Occipital lobe (tissue), 2 donors: ENCODE measurements around the gene MALL. TPM values are rescaled to one million over a fixed set of nuclear protein-coding genes. Genes with fewer than 3 reads are reported as not detected.
"Not testable (repeated sequence)": the region's sequence is repeated elsewhere in the genome, so short reads cannot be mapped to it uniquely, and the experiment has no call there.

Experiments used
- DNase-seq: peaks from one replicate; lab custom pipeline; 2025; lab: John Stamatoyannopoulos, UW
- total RNA-seq: library from RNA; depleted of rRNA; stranded (reverse); fragments of >200 nt; gene quantifications from one replicate; pipeline ENCODE4 v1.2.3, GENCODE V29; 2014

Gene MALL
- total RNA-seq, result 0.94 TPM

- DNase-seq, result no peak
Measured at GRCh38 chr2:110115291-110116032, at the start of gene MALL. MALL (minus strand) TSS chr2:110115822; CDS start chr2:110115792, 30 bp downstream.

- DNase-seq, result no peak
Measured at GRCh38 chr2:110157153-110157793, 41.7 kb upstream of the MALL start.

- not testable (repeated sequence) for DNase-seq
Measured at GRCh38 chr2:110154828-110155227, 39.2 kb upstream of the MALL start.

- DNase-seq, result not testable (repeated sequence)
Measured at GRCh38 chr2:110154188-110154587, 38.6 kb upstream of the MALL start.

GRCh38 chr2:110153416-110153815, 37.8 kb upstream of the MALL start:
- no peak for DNase-seq

- no peak for DNase-seq
Measured at GRCh38 chr2:110152943-110153342, 37.3 kb upstream of the MALL start.

- no peak for DNase-seq
Measured at GRCh38 chr2:110149330-110150220, 34.0 kb upstream of the MALL start.

- no peak for DNase-seq
Measured at GRCh38 chr2:110146945-110147332, 31.3 kb upstream of the MALL start.

GRCh38 chr2:110146183-110146944, 30.7 kb upstream of the MALL start:
- no peak for DNase-seq

- DNase-seq, result no peak
Measured at GRCh38 chr2:110143982-110144381, 28.4 kb upstream of the MALL start.

GRCh38 chr2:110140401-110140800, 24.8 kb upstream of the MALL start:
- DNase-seq, result no peak

- no peak for DNase-seq
Measured at GRCh38 chr2:110134025-110134424, 18.4 kb upstream of the MALL start.

- no peak for DNase-seq
Measured at GRCh38 chr2:110131166-110131565, 15.5 kb upstream of the MALL start.

- DNase-seq, result no peak
Measured at GRCh38 chr2:110130757-110131156, 15.1 kb upstream of the MALL start.

- DNase-seq, result no peak
Measured at GRCh38 chr2:110126906-110127305, 11.3 kb upstream of the MALL start.

GRCh38 chr2:110126086-110126773, 10.6 kb upstream of the MALL start:
- no peak for DNase-seq

GRCh38 chr2:110124939-110125691, 9.5 kb upstream of the MALL start:
- DNase-seq, result no peak

GRCh38 chr2:110124038-110124825, 8.6 kb upstream of the MALL start:
- DNase-seq, result no peak

- no peak for DNase-seq
Measured at GRCh38 chr2:110121592-110121991, 6.0 kb upstream of the MALL start.
